GM21825 (cell line): Measurements from ENCODE around the gene FAM117B.
"Not testable (repeated sequence)": the region's sequence is repeated elsewhere in the genome, so short reads cannot be mapped to it uniquely, and the experiment has no call there.

ENCODE experiments used
- ATAC-seq: cut with Tn5 transposase; IDR thresholded peaks from one replicate; pipeline ENCODE4 v1.9.1; 2021; ENCODE audit warnings: mild to moderate bottlenecking, moderate library complexity; ENCODE audit not compliant: unreplicated experiment

The FAM117B gene

GRCh38 chr2:202700075-202700901, 65.5 kb downstream of the FAM117B start:
- ATAC-seq = no peak

DNA sequence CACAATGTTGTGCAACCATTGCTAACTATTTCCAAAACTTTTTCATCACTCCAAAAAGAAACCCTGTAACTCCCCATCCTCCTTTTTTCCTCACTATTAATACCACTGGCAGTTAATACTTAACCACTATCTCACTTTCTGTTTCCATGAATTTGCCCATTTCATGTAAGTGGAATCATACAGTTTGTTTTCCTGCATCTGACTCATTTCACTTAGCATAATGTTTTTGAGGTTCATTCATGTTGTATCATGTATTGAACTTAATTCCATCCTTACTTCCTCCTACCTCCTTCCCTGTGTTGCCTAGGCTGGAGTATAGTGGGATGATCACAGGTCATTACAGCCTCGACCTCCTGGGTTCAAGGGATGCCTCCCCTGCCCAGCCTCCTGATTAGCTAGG, 68.3 kb downstream of the FAM117B start:
- no peak for ATAC-seq

DNA sequence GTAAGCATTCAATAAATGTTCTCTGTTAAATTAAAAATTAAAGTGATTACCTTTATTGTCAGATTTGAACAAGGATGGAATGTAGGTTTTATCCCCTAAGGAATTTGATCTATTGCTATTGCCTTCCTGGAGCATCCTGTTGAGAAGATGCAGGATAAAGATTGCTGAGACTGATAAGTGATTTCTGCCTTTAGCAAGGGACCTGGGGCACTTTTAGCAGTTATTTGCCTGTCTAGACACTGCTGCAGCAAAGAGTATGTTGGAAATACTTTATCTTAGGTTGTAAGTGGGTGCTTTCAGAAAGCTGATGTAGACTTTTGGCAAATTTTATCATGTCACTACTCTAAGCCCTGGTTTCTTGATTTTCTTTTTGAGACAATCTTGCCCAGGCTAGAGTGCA, 69.5 kb downstream of the FAM117B start:
- no peak for ATAC-seq

- no peak for ATAC-seq
Measured at GRCh38 chr2:202705446-202706020, 70.8 kb downstream of the FAM117B start.

DNA sequence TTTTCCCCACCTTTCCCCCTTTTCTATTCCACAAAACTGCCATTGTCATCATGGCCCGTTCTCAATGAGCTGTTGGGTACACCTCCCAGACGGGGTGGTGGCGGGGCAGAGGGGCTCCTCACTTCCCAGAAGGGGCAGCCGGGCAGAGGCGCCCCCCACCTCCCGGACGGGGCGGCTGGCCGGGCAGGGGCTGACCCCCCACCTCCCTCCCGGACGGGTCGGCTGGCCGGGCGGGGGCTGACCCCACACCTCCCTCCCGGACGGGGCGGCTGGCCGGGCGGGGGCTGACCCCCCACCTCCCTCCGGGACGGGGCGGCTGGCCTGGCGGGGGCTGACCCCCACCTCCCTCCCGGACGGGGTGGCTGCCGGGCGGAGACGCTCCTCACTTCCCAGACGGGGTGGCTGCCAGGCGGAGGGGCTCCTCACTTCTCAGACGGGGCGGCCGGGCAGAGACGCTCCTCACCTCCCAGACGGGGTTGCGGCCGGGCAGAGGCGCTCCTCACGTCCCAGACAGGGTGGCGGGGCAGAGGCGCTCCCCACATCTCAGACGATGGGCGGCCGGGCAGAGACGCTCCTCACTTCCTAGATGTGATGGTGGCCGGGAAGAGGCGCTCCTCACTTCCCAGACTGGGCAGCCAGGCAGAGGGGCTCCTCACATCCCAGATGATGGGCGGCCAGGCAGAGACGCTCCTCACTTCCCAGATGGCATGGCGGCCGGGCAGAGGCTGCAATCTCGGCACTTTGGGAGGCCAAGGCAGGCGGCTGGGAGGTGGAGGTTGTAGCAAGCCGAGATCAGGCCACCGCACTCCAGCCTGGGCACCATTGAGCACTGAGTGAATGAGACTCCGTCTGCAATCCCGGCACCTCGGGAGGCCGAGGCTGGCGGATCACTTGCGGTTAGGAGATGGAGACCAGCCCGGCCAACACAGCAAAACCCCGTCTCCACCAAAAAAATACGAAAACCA, 80.5 kb downstream of the FAM117B start:
- ATAC-seq = not testable (repeated sequence)

DNA sequence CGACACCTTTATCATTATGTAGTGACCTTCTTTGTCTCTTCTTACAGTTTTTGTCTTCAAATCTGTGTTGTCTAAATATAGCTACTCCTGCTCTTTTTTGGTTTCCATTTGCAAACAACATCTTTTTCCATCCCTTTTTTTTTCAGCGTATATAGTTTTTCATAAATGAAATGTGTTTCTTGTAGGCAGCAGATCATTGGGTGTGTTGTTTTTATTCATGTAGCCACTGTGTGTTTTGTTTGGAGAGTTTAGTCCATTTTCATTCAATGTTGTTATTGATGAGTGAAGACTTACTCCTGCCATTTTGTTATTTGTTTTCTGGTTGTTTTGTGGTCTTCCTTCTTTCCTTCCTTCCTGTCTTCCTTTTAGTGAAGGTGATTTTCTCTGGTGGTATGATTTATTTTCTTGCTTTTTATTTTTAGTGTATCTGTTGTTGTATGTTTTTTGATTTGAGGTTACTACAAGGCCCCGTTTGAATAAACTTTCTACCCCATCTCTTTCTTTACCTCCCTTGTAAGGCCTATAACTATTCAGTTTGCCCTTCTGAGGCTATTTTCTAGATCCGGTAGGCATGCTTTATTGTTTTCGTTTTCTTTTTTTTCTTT, 81.4 kb downstream of the FAM117B start:
- no peak for ATAC-seq

DNA sequence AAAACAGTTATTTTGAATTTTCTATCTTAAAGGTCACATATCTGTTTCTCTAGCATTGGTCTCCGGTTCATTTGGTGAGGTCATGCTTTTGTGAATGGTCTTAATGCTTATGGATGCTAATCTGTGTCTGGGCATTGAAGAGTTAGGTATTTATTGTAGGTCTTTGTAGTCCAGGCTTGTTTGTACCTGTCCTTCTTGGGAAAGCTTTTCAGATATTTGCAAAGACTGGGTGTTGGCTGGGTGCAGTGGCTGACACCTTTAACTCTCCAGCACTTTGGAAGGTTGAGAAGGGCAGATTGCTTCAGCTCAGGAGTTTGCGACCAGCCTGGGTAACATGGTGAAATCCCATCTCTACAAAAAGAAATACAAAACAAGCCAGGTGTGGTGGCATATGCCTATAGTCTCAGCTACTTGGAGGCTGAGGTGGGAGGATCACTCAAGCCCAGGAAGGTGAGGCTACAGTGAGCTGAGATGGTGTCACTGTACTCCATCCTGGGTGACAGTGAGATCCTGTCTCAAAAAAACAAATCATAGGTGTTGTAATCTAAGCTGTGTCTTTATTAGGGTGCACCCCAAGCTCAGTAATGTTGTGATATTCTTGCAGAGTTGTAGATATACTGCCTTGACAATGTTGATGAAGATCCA, 82.3 kb downstream of the FAM117B start:
- ATAC-seq = no peak

DNA sequence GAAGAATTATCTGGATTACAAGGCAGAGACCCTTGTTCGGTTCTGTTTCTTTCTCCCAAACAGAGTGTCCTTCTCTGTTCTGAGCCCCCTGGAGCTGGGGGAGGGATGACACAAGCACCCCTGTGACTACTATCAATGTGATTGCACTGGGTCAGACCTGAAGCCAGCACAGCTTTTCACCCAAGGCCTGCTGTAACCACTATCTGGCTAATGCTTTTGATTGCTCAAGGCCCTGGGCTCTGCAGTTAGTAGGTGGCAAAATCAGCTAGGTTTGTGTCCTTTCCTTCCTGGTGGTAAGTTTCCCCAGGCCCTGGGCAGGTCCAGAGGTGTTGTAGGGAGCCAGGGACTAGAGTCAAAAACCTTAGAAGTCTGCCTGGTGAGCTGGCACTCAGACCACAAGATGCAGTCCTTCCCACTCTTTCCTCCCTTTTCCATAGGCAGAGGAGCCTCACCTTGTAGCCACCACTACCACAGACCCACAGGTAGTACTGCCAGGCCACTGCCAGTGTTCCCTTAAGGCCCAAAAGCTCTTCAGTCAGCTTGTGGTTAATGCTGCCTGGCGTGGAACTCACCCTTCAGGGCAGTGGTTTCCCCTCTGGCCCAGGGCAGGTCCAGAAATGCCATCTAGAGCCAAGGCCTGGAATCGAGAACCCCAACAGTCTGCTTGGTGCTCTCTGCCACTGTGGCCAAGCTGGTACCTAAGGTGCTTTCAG, 83.0 kb downstream of the FAM117B start:
- no peak for ATAC-seq

GRCh38 chr2:202718614-202719013, 83.8 kb downstream of the FAM117B start:
- ATAC-seq = no peak

GRCh38 chr2:202720226-202720625, 85.5 kb downstream of the FAM117B start:
- ATAC-seq = no peak

- ATAC-seq = no peak
Measured at GRCh38 chr2:202721621-202722020, 86.9 kb downstream of the FAM117B start.

DNA sequence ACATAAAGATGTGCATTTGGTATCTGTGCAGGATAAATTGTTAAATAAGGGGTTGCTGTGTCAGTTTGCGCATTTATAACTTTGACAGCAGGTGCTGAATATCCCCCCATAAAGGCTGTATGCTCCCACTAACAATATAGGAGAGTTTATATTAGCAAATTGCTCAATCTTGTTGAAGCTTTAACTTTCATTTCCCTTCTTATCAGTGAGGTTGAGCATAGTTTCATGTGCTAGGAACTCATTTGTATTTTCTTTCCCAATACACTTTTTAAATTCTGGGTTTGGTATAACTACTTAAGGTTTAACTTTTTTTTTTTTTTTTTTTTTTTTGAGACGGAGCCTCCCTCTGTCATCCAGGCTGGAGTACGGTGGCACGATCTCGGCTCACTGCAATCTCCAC, 89.0 kb downstream of the FAM117B start:
- no peak for ATAC-seq

DNA sequence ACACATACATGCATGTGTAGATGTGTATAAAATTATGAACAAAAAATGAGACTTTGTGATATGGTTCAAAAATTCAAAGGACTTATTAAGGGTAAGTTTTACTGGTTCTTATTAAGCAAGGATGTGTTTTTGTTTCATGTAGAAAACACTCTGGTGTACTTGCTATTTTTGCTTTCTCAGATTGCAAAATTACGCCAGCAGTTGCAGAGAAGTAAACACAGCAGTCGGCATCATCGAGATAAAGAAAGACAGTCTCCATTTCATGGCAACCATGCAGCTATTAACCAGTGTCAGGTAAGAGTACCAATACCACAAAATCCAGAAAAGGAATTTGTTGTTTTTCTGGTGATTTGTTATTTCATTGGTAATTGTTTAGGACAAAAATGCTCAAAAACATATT, 91.3 kb downstream of the FAM117B start:
- no peak for ATAC-seq

DNA sequence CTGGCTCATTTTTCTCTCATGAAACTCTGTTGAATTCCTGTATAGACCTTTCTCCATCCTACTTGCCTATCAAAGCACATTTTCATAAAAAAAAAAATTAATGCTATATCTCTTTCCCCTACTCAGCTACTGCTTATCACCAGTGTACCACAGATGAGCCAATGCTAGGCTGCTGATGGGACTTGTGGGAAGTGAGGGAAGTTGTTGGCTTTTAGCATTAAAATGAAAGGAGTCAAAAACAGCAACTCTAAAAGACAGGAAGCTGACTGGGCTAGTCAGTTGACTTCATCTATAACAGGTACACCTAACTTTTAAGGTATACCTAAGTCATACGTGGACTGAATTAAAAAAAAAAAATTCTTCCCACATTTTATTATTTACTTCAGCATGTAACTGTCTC, 102.1 kb downstream of the FAM117B start:
- no peak for ATAC-seq

GRCh38 chr2:202743613-202744012, 108.8 kb downstream of the FAM117B start:
- no peak for ATAC-seq

DNA sequence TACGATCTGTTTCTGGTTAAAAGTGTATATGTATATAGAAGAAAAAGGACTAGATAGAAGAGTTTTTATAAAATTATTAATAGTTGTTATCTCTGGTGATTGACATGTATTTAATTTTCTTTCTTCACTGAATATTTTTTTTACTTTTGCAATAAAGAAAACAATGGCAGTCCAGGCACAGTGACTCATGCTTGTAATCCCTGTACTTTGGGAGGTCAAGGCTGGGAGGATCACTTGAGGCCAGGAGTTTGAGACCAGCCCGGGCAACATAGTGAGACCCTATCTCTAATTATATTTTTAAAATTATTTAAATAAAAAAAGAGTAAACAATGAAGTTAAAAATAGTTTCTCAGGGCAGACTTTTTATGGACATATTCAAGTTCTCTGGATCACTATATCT, 114.7 kb downstream of the FAM117B start:
- no peak for ATAC-seq

GRCh38 chr2:202750763-202751427, 116.1 kb downstream of the FAM117B start:
- no peak for ATAC-seq

GRCh38 chr2:202752071-202752470, 117.3 kb downstream of the FAM117B start:
- ATAC-seq = no peak

DNA sequence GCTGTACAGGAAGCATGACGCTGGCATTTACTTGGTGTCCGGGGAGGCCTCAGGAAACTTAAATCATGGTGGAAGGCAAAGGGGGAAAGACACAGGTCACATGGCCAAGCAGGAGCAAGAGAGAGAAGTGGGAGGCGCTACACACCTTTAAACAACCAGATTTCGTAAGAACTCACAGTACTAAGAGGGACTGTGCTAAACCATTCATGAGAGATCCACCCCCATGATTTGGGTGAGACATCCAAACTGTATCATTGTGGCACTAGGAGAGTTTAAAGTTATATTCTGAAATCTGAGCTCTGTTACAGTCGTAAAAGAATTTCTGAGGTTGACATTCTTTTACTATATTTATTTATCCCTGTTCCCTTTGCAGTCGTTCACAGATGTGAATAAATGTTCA, 120.2 kb downstream of the FAM117B start:
- no peak for ATAC-seq
